H1 (cell line): ENCODE measurements around the gene DTWD1. TPM values are rescaled to one million over a fixed set of nuclear protein-coding genes. Genes with fewer than 3 reads are reported as not detected.
A peak's percentile ranks its signal among the peaks of the same experiment; 100 is the strongest.

ENCODE experiments used
- CTCF ChIA-PET: fragments of 300-600 bp; sonication (Branson Sonifier 250); formaldehyde crosslinking; loops from one replicate; lab custom pipeline; 2021; ENCODE audit not compliant: partially characterized antibody; lab: Charles Lee
- POLR2A ChIA-PET: fragments of 300-600 bp; sonication (Branson Sonifier 250); formaldehyde crosslinking; loops from one replicate; lab custom pipeline; 2021; ENCODE audit warnings: inconsistent platforms; ENCODE audit not compliant: partially characterized antibody; lab: Charles Lee
- DNase-seq, 2 experiments: peaks; one replicate each; pipeline versions ENCODE4 v3.0.0 to v3.0.0-alpha.2; 2010 to 2022; ENCODE audit warnings: low spot score in 2 of 2, low read depth in 1 of 2, mixed read lengths in 1 of 2
- FAIRE-seq: peaks from 2 replicates; lab custom pipeline; 2011; peaks lifted over from hg19 to GRCh38; lab: Jason Lieb, UNC
- H2AFZ ChIP-seq: 2 replicates; pipeline ENCODE4 v1.8.1; 2012; ENCODE audit warnings: low read length, inconsistent platforms
- H2AK5ac ChIP-seq: 2 replicates; pipeline ENCODE4 v1.6.1; 2013; ENCODE audit warnings: low read depth, low read length
- H2BK120ac ChIP-seq: replicated peaks from 2 replicates; pipeline ENCODE3; 2013; ENCODE audit warnings: low read depth, low read length, inconsistent platforms
- H2BK12ac ChIP-seq: 2 replicates; pipeline ENCODE4 v1.6.1; 2013; ENCODE audit warnings: low read depth, low read length
- H2BK15ac ChIP-seq: 2 replicates; pipeline ENCODE4 v1.6.1; 2013; ENCODE audit warnings: low read length
- H2BK20ac ChIP-seq: 2 replicates; pipeline ENCODE4 v1.6.1; 2013; ENCODE audit warnings: low read length
- H2BK5ac ChIP-seq: 2 replicates; pipeline ENCODE4 v1.6.1; 2013; ENCODE audit warnings: low read depth, low read length
- H3K14ac ChIP-seq: 2 replicates; pipeline ENCODE4 v1.6.1; 2013; ENCODE audit warnings: inconsistent platforms; ENCODE audit not compliant: insufficient read length
- H3K18ac ChIP-seq: 2 replicates; pipeline ENCODE4 v1.6.1; 2013; ENCODE audit warnings: low read length; ENCODE audit errors: extremely low read depth
- H3K23ac ChIP-seq: 2 replicates; pipeline ENCODE4 v1.6.1; 2013; ENCODE audit warnings: inconsistent platforms; ENCODE audit not compliant: insufficient read length
- H3K23me2 ChIP-seq: 2 replicates; pipeline ENCODE4 v1.6.1; 2013; ENCODE audit warnings: low read depth, low read length
- H3K27ac ChIP-seq: 2 replicates; pipeline ENCODE4 v1.6.1; 2011; ENCODE audit warnings: low read depth, low read length, inconsistent platforms
- H3K27me3 ChIP-seq, 4 experiments: replicated peaks in 1 of 4; 1 replicate in 1 of 4; 2 replicates in 3 of 4; pipeline versions ENCODE4 v1.6.1 to v1.8.1; 2011 to 2013; ENCODE audit warnings: low read length in 3 of 4, mild to moderate bottlenecking in 3 of 4, inconsistent platforms in 2 of 4, mixed read lengths in 2 of 4, moderate library complexity in 1 of 4; ENCODE audit not compliant: control insufficient read depth in 3 of 4, insufficient read depth in 3 of 4; ENCODE audit errors: extremely low read depth in 1 of 4
- H3K36me3 ChIP-seq, 4 experiments: 2 replicates each; pipeline versions ENCODE4 v1.6.1 to v1.8.1; 2011 to 2013; ENCODE audit warnings: mild to moderate bottlenecking in 4 of 4, low read length in 3 of 4, moderate library complexity in 2 of 4, control low read depth in 1 of 4, inconsistent platforms in 1 of 4; ENCODE audit not compliant: insufficient read depth in 4 of 4, control insufficient read depth in 2 of 4
- H3K4ac ChIP-seq: replicated peaks from 2 replicates; pipeline ENCODE3; 2013; ENCODE audit warnings: low read length, low read depth, mixed read lengths, inconsistent platforms; ENCODE audit not compliant: insufficient read length
- H3K4me1 ChIP-seq, 4 experiments: replicated peaks in 1 of 4; 1 replicate in 1 of 4; 2 replicates in 3 of 4; pipeline versions ENCODE4 v1.6.1 to v1.8.1; 2011 to 2013; ENCODE audit warnings: low read length in 3 of 4, inconsistent platforms in 2 of 4, mixed read lengths in 1 of 4; ENCODE audit not compliant: insufficient read depth in 4 of 4, control insufficient read depth in 3 of 4
- H3K4me2 ChIP-seq, 2 experiments: 2 replicates each; pipeline versions ENCODE4 v1.6.1 to v1.8.1; 2011 to 2013; ENCODE audit warnings: low read depth in 2 of 2, low read length in 2 of 2, control low read depth in 1 of 2, inconsistent platforms in 1 of 2, mild to moderate bottlenecking in 1 of 2; ENCODE audit not compliant: insufficient read depth in 1 of 2
- H3K4me3 ChIP-seq, 4 experiments: fragments of 200-600, 300-600 bp in 1 of 4; sonication (generic), shearing (Covaris generic), sonication (Bioruptor Twin) in 1 of 4; 2 replicates each; pipeline versions ENCODE4 v1.5.1 to v1.8.1; 2011 to 2016; ENCODE audit warnings: low read length in 4 of 4, low read depth in 3 of 4, control low read depth in 2 of 4, inconsistent platforms in 2 of 4, mild to moderate bottlenecking in 2 of 4, mixed read lengths in 1 of 4, moderate library complexity in 1 of 4; ENCODE audit not compliant: insufficient read depth in 2 of 4; ENCODE audit errors: extremely low read depth in 1 of 4
- H3K56ac ChIP-seq: replicated peaks from 2 replicates; pipeline ENCODE3; 2013; ENCODE audit warnings: low read depth, mild to moderate bottlenecking, mixed read lengths, low read length, inconsistent platforms; ENCODE audit not compliant: insufficient read length
- H3K79me1 ChIP-seq: 2 replicates; pipeline ENCODE4 v1.6.1; 2013; ENCODE audit warnings: low read depth, low read length, control low read depth
- H3K79me2 ChIP-seq, 2 experiments: 2 replicates each; pipeline versions ENCODE4 v1.6.1 to v1.8.1; 2012 to 2013; ENCODE audit warnings: low read length in 2 of 2, mild to moderate bottlenecking in 2 of 2, inconsistent platforms in 1 of 2; ENCODE audit not compliant: insufficient read depth in 2 of 2, control insufficient read depth in 1 of 2
- H3K9ac ChIP-seq, 4 experiments: replicated peaks in 1 of 4; 1 replicate in 1 of 4; 2 replicates in 3 of 4; pipeline versions ENCODE4 v1.6.1 to v1.8.1; 2011 to 2013; ENCODE audit warnings: low read depth in 3 of 4, low read length in 3 of 4, control low read depth in 2 of 4, mild to moderate bottlenecking in 2 of 4, moderate library complexity in 2 of 4, inconsistent platforms in 1 of 4; ENCODE audit errors: extremely low read depth in 1 of 4
- H3K9me3 ChIP-seq, 2 experiments: 2 replicates each; pipeline versions ENCODE4 v1.6.1 to v1.8.1; 2012 to 2013; ENCODE audit warnings: mild to moderate bottlenecking in 2 of 2, moderate library complexity in 2 of 2, control low read depth in 1 of 2, inconsistent platforms in 1 of 2, low read depth in 1 of 2, low read length in 1 of 2, mixed read lengths in 1 of 2; ENCODE audit not compliant: insufficient read depth in 2 of 2
- H4K20me1 ChIP-seq, 2 experiments: replicated peaks in 1 of 2; 2 replicates each; pipeline versions ENCODE3 to v1.8.1; 2011 to 2013; ENCODE audit warnings: inconsistent platforms in 2 of 2, low read length in 2 of 2, mild to moderate bottlenecking in 1 of 2; ENCODE audit not compliant: insufficient read depth in 2 of 2, control insufficient read depth in 1 of 2
- H4K5ac ChIP-seq: 2 replicates; pipeline ENCODE4 v1.6.1; 2013; ENCODE audit warnings: low read length, low read depth, mixed read lengths, inconsistent platforms; ENCODE audit not compliant: insufficient read length
- H4K8ac ChIP-seq: 2 replicates; pipeline ENCODE4 v1.8.0; 2013; ENCODE audit warnings: mild to moderate bottlenecking, moderate library complexity, low read length, inconsistent platforms; ENCODE audit not compliant: insufficient read depth; ENCODE audit errors: extremely low read depth
- H4K91ac ChIP-seq: replicated peaks from 2 replicates; pipeline ENCODE3; 2013; ENCODE audit warnings: low read length, mixed read lengths, inconsistent platforms; ENCODE audit not compliant: insufficient read length
- CBX5 ChIP-seq: fragments of 300-800, 300-1000 bp; sonication (generic); IDR thresholded peaks from 2 replicates; pipeline ENCODE4 v1.7.1; 2016; ENCODE audit warnings: antibody characterized with exemption, low read length, low read depth
- CBX8 ChIP-seq: fragments of 300-800, 300-1000 bp; sonication (generic); IDR thresholded peaks from 2 replicates; pipeline ENCODE4 v1.7.1; 2016; ENCODE audit warnings: low read depth, low read length, borderline replicate concordance
- CEBPB ChIP-seq: IDR thresholded peaks from 2 replicates; pipeline ENCODE4 v1.6.1; 2012; ENCODE audit warnings: low read depth, low read length
- EGR1 ChIP-seq: IDR thresholded peaks from 2 replicates; pipeline ENCODE4 v1.6.1; 2011; ENCODE audit warnings: low read depth, low read length, borderline replicate concordance
- FOSL1 ChIP-seq: IDR thresholded peaks from 2 replicates; pipeline ENCODE4 v1.6.1; 2011; ENCODE audit warnings: mild to moderate bottlenecking, low read depth, low read length, moderate library complexity; ENCODE audit not compliant: insufficient read depth
- GTF2F1 ChIP-seq: IDR thresholded peaks from 2 replicates; pipeline ENCODE4 v1.6.1; 2012; ENCODE audit warnings: low read depth, low read length, improper control_type of control experiment, borderline replicate concordance
- HDAC2 ChIP-seq, 2 experiments: fragments of 300-600 bp in 1 of 2; sonication (generic) in 1 of 2; IDR thresholded peaks; 2 replicates each; pipeline ENCODE4 v1.6.1; 2011 to 2012; ENCODE audit warnings: low read depth in 2 of 2, low read length in 2 of 2, mild to moderate bottlenecking in 2 of 2, moderate library complexity in 2 of 2, borderline replicate concordance in 1 of 2, inconsistent platforms in 1 of 2
- HDAC6 ChIP-seq: IDR thresholded peaks from one replicate; pipeline ENCODE4 v1.7.1; 2012; ENCODE audit warnings: low read depth, mild to moderate bottlenecking, inconsistent platforms, low read length, moderate library complexity
- RAD21 ChIP-seq, 2 experiments: IDR thresholded peaks in 1 of 2; conservative IDR thresholded peaks in 1 of 2; 2 replicates each; pipeline ENCODE4 v1.6.1; 2011; ENCODE audit warnings: low read depth in 2 of 2, low read length in 2 of 2, improper control_type of control experiment in 1 of 2, inconsistent platforms in 1 of 2, mild to moderate bottlenecking in 1 of 2, moderate library complexity in 1 of 2
- SIN3A ChIP-seq, 2 experiments: IDR thresholded peaks in 1 of 2; conservative IDR thresholded peaks in 1 of 2; 2 replicates each; pipeline ENCODE4 v1.6.1; 2011 to 2012; ENCODE audit warnings: low read length in 2 of 2, improper control_type of control experiment in 1 of 2, low read depth in 1 of 2, mild to moderate bottlenecking in 1 of 2
- SP1 ChIP-seq: IDR thresholded peaks from 2 replicates; pipeline ENCODE4 v1.6.1; 2011; ENCODE audit warnings: low read depth, low read length
- SRF ChIP-seq: IDR thresholded peaks from 2 replicates; pipeline ENCODE4 v1.6.1; 2011; ENCODE audit warnings: mild to moderate bottlenecking, low read depth, low read length, moderate library complexity
- TAF7 ChIP-seq: optimal IDR thresholded peaks from 2 replicates; pipeline ENCODE3; 2011; ENCODE audit warnings: low read depth, mild to moderate bottlenecking, inconsistent platforms, low read length, moderate library complexity, borderline replicate concordance
- WGBS, 2 experiments: shearing (Covaris generic) in 1 of 2; methylation state at CpG; one replicate each; pipeline versions ENCODE4 v1.1.6 to v1.1.7; 2013 to 2015; ENCODE audit warnings: low lambda C conversion rate in 2 of 2, mixed read lengths in 2 of 2, inconsistent platforms in 1 of 2, low coverage in 1 of 2, missing lambda C conversion rate in 1 of 2; ENCODE audit not compliant: insufficient replicate concordance in 2 of 2, insufficient coverage in 1 of 2, insufficient read length in 1 of 2; ENCODE audit errors: extremely low coverage in 1 of 2, missing lambda C conversion rate in 1 of 2; 5-methylcytosine and 5-hydroxymethylcytosine counted together
- polyA plus RNA-seq, 7 experiments: library from polyadenylated mRNA; depleted of rRNA in 3 of 7; stranded (reverse) in 5 of 7; unstranded in 2 of 7; fragments of >200 nt in 5 of 7; fragments of 200-250 nt in 2 of 7; gene quantifications; 1 replicate in 5 of 7; 2 replicates in 1 of 7; 4 replicates in 1 of 7; pipeline versions ENCODE4 v1.2.1 to v1.2.3, GENCODE V29; 2011 to 2013; ENCODE audit warnings: missing spikeins in 2 of 7, mixed read lengths in 2 of 7
- total RNA-seq: library from RNA; stranded (reverse); fragmentation: NEBNext Ultra II Directional; extraction: Animal tissue kit (Norgen Biotek cat#: 25700); gene quantifications from 2 replicates; pipeline ENCODE4 v1.2.1, GENCODE V29; 2021

The DTWD1 gene
- total and polyA plus RNA-seq, 2 of the 8 experiments (the other 6 are each of a cell fraction or from before 2014, with no cell fraction given), result 10.4 to 32.4 TPM

GRCh38 chr15:49620199-49620598, 649 bp upstream of the DTWD1 start:
- FAIRE-seq (no peak), DNase-seq (no peak)
- H2BK120ac ChIP-seq, result no peak overlapping the region
- no peaks in the 10 kb centered on the region for H4K20me1 ChIP-seq
- ChIA-PET POLR2A (interaction anchor here (1.2 to 1.5 kb wide), 2 partner anchors 25 to 27 kb away, joined by 3 read pairs; no protein-coding TSS in a partner anchor), CTCF (interaction anchor here (0.6 kb wide), 1 partner anchor 657 kb away, joined by 3 read pairs; the partner anchor contains the start of gene SHC4)
- no peaks in the 10 kb centered on the region for H3K27me3 ChIP-seq
- no peak overlapping the region for H2BK20ac ChIP-seq
- H2BK5ac ChIP-seq, result no peak overlapping the region
- peak overlapping the region in 3 of 4 experiments; percentile 5 to 81 (median 61); a peak in 4 of 7 replicates for H3K9ac ChIP-seq
- H4K5ac ChIP-seq, result peak overlapping the region; percentile 73
- no peak overlapping the region for H4K91ac ChIP-seq
- H3K79me1 ChIP-seq, result no peaks in the 10 kb centered on the region; the same call in 1 of the 2 replicates
- no peak overlapping the region for H3K56ac ChIP-seq
- no peaks in the 10 kb centered on the region for H3K9me3 ChIP-seq
- no peak overlapping the region for H3K18ac ChIP-seq
- H3K4ac ChIP-seq, result no peak overlapping the region
- no peak overlapping the region for H4K8ac ChIP-seq
- peak overlapping the region; percentile 67 to 70 for H3K4me2 ChIP-seq
- H2AK5ac ChIP-seq, result no peak overlapping the region
- H3K79me2 ChIP-seq, result peaks cover 0 to 41% of the 10 kb centered on the region in 2 experiments; a peak in 2 of 4 replicates
- no peak overlapping the region for H2BK15ac ChIP-seq
- H3K4me3 ChIP-seq, result peak overlapping the region; percentile 78 to 87 (median 84)
- H3K23ac ChIP-seq, result no peak overlapping the region
- no peaks in the 10 kb centered on the region for H3K23me2 ChIP-seq
- H3K36me3 ChIP-seq, result peaks cover 0 to 4% (median 0%) of the 10 kb centered on the region in 4 experiments; a peak in 1 of 8 replicates
- H3K4me1 ChIP-seq, result no peaks in the 10 kb centered on the region; a peak in 2 of 7 replicates
- H2AFZ ChIP-seq, result peak overlapping the region; percentile 79
- H3K14ac ChIP-seq, result no peak overlapping the region
- H2BK12ac ChIP-seq, result no peak overlapping the region
- H3K27ac ChIP-seq, result no peak overlapping the region
- 14% methylated on average over 6 of the region's 6 CpGs; no CpG with 5 or more reads in 1 of the 2 experiments for WGBS, 2 experiments
- no peak for TF ChIP-seq SP1
- TF ChIP-seq SRF, result no peak
- TF ChIP-seq SIN3A (conservative IDR thresholded peaks at IDR 0.05 in 1 of 2, IDR thresholded peaks at IDR 0.05 in 1 of 2; ENCODE audit: low read depth in 1 of 2, low read length in 2 of 2), result no peak
- no peak for TF ChIP-seq CBX8
- TF ChIP-seq EGR1, result no peak
- TF ChIP-seq CEBPB, result no peak
- TF ChIP-seq CBX5, result no peak
- TF ChIP-seq FOSL1, result no peak
- TF ChIP-seq HDAC6, result no peak
- no peak for TF ChIP-seq TAF7
- no peak for TF ChIP-seq GTF2F1
- TF ChIP-seq HDAC2 (IDR thresholded peaks at IDR 0.05; ENCODE audit: borderline replicate concordance in 1 of 2, low read depth in 2 of 2, low read length in 2 of 2), result no peak
- no peak for TF ChIP-seq RAD21 (IDR thresholded peaks at IDR 0.05 in 1 of 2, conservative IDR thresholded peaks at IDR 0.05 in 1 of 2; ENCODE audit: low read depth in 2 of 2, low read length in 2 of 2)
